NCI-H187 (cell line): ENCODE measurements around the gene DPEP3.
"Not testable (repeated sequence)": the region's sequence is repeated elsewhere in the genome, so short reads cannot be mapped to it uniquely, and the experiment has no call there.

Experiments
- DNase-seq, 2 experiments: peaks; one replicate each; lab custom pipeline; 2025; lab: John Stamatoyannopoulos, UW

Gene DPEP3, protein sequence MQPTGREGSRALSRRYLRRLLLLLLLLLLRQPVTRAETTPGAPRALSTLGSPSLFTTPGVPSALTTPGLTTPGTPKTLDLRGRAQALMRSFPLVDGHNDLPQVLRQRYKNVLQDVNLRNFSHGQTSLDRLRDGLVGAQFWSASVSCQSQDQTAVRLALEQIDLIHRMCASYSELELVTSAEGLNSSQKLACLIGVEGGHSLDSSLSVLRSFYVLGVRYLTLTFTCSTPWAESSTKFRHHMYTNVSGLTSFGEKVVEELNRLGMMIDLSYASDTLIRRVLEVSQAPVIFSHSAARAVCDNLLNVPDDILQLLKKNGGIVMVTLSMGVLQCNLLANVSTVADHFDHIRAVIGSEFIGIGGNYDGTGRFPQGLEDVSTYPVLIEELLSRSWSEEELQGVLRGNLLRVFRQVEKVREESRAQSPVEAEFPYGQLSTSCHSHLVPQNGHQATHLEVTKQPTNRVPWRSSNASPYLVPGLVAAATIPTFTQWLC

DNA sequence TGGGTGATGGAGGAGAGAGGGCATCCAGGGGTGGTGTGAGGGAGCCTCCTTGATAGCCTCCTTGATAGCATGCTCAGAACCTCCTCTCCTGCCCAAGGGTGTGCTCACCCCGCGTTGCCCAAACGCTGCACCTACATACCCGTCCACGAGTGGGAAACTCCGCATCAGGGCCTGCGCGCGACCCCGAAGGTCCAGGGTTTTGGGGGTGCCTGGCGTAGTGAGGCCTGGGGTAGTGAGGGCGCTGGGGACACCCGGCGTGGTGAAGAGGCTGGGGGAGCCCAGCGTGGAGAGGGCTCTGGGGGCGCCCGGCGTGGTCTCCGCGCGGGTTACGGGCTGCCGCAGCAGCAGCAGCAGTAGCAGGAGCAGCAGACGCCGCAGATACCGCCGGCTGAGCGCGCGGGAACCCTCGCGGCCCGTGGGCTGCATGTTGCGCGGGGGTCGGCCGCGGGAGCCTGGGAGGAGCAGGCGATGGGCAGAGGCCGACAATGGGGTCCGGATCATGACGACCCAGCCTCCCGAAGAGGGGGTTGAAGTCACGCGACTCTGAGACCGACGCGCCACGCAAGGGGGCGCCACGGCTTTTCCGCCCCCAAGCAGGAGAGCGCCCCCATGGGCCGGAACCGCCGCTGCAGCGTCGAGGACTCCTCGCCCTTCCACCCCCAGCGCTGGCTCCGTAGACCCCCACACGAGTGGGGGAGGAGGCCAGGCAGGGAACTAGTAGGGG is at the start of gene DPEP3:
DPEP3 (minus strand) TSS at position 545 of the 724 bp plus-strand sequence; CDS start at position 426, 119 bp downstream.
- no peak for DNase-seq

GRCh38 chr16:68028996-68029395 is 48.7 kb upstream of the DPEP3 start:
- no peak for DNase-seq

DNA sequence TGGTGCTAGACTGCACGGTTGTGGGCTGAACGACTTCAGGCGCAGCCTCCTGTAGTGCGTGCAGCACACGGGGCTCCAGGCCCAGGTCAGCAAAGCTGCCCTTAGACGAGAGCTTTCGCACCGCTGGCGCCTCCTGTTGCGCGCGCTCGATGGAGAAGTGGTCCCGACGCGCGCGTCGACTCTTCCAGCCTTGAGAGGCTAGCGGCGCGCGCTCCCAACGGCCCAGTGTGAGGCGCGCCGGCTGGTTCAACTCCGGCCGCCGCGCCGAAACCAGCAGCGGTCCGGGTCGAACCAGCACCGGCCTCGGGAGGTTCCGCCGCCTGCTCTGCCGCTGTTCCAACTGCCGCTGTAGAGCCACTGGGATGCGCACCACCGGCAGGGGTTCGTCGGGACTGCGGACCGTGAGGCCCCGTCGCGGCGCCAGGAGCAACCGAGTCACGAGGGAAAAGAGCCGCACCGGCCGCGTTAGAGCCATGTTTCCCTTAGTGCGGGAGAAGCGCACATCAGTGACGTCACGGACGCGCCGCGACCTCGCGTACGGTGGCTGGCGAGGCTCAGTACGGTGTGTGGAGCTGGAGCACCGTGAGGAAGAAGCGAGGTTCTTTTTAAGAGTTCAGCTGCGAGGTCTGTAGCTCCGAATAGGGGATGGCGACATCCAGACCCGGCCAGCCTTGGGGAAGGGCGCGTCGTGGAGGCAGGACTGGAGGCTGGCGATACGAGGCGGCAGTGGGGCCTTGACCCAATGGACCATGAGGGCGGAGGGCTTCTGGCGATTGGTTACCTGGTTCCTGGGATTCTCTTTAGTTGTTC is 42.6 kb upstream of the DPEP3 start, which contains the start of the genes DDX28 and DUS2:
DDX28 (minus strand) TSS at position 505 of the 810 bp plus-strand sequence; CDS start at position 475, 30 bp downstream.
DUS2 (plus strand) TSS at position 557 of the 810 bp plus-strand sequence. CDS start 14,740 bp downstream, outside the sequence.
- DNase-seq, result peak; percentile 50 to 53

GRCh38 chr16:68022278-68022727 is 42.0 kb upstream of the DPEP3 start:
- no peak for DNase-seq

DNA sequence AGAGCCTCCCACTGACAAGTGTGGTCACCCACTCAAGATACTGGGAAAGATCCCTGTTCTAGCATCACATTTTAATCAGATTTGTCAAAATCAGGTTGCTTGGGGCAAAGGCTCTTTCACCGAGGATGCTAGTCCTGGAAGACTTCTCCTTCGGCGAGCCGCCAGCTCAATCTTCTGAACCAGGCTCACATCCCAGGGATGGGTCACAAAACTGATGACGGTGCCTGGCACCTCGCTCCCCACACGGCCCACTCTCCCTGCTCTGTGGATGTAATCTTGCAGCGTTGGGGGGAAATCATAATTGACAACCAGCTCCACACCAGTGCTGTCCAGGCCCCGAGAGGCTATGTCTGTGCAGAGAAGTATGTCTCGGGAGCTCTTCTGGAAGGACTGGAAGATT is 41.2 kb upstream of the DPEP3 start:
- DNase-seq, result no peak

- no peak for DNase-seq
These were observed 38.9 kb upstream of the DPEP3 start for GRCh38 chr16:68019167-68019680.

DNA sequence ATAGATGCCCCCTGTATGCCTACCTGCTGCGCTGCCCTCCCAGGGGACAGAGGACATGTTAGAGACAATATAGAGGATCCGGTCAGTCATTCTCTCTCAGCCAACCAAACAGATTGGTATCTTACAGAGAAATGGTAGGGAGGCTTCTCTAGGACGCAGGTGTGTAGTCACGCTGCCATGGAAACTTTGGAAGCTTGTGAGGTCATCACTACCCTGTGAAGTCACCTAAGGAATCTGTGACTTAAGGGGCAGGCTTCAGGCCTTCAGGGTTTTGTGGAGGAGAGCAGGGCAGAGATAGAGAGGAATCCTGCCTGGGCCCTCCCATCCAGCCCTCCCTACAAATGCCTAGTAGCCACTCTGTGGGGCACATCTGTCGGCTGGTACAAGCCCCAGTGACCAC is 35.4 kb upstream of the DPEP3 start, which contains the start of gene DPEP2NB:
DPEP2NB (minus strand) TSS at position 231 of the 400 bp plus-strand sequence; CDS start at position 90, 141 bp downstream.
- DNase-seq, result no peak

- DNase-seq, result no peak
These were observed 33.1 kb upstream of the DPEP3 start for GRCh38 chr16:68013440-68013839.

GRCh38 chr16:68009872-68010271 is 29.6 kb upstream of the DPEP3 start:
- not testable (repeated sequence) for DNase-seq

DNA sequence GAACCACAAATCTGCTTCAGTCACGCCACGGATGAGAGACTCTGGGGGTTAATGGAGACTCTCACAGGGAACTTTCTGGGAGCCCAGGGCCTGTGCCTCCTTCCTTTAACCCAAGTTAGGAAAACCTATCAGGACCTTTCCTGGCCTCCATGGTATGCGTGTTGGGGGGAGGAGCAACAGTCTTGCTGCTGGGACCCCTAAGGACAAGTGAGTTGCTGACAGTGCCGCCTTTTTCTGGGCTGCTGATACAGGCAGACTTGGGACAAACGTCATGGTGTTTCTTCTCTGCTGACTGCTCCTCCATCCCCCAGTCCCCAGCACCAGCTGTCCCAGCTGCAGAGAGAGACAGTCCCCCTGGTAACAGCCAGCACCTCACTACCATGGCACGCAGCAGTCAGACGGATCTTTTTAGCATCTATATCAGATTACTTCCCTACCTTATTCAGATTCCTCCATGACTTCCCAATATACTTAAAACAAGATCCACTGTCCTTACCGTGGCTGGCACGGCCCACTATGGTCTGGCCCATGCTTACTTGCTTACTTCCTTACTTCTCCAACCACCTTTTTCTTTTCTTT is 28.9 kb upstream of the DPEP3 start:
- no peak for DNase-seq

- DNase-seq, result no peak
These were observed 25.5 kb upstream of the DPEP3 start for GRCh38 chr16:68005786-68006286.

- DNase-seq, result no peak
These were observed 24.9 kb upstream of the DPEP3 start for GRCh38 chr16:68005211-68005610.

GRCh38 chr16:68003031-68003430 is 22.7 kb upstream of the DPEP3 start:
- DNase-seq, result no peak

GRCh38 chr16:68000450-68000849 is 20.2 kb upstream of the DPEP3 start:
- DNase-seq, result no peak

- DNase-seq, result no peak
These were observed 19.7 kb upstream of the DPEP3 start for GRCh38 chr16:67999985-68000384.

- not testable (repeated sequence) for DNase-seq
These were observed 18.7 kb upstream of the DPEP3 start, which contains the start of gene DPEP2 for GRCh38 chr16:67998779-67999688. TSS of gene DPEP2 (minus strand) at chr16:67999484. CDS start at chr16:67993212, 6,272 bp downstream.

DNA sequence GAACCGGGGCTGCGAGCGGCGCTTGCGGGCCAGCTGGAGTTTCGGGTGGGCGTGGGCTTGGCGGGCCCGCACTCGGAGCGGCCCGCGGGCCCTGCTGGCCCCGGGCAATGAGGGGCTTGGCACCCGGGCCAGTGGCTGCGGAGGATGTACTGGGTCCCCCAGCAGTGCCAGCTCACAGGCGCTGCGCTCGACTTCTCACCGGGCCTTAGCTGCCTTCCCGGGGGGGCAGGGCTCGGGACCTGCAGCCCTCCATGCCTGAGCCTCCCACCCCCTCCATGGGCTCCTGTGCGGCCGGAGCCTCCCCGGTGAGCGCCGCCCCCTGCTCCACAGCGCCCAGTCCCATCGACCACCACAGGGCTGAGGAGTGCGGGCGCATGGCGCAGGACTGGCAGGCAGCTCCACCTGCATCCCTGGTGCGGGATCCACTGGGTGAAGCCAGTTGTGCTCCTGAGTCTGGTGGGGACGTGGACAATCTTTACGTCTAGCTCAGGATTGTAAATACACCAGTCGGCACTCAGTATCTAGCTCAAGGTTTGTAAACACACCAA is 18.0 kb upstream of the DPEP3 start:
- not testable (repeated sequence) for DNase-seq

- no peak for DNase-seq
These were observed 16.4 kb upstream of the DPEP3 start for GRCh38 chr16:67996666-67997065.

DNA sequence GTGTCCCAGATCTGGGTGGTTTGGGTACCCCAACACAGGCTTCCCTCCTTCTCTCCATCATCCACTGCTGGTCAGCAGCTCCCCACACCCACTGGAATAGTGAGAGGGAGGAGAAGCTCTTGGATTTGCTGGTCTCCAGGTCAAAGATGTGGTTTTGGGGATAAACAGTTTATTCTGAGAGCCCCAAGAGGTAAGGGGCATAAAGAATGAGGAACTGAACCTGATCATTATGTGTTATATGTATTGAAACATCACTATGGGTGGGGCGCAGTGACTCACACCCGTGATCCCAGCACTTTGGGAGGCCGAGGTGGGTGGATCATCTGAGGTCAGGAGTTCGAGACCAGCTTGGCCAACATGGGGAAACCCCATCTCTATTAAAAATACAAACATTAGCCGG is 15.1 kb upstream of the DPEP3 start:
- no peak for DNase-seq
